ENCODE results near the gene ANKRD44.

DNA sequence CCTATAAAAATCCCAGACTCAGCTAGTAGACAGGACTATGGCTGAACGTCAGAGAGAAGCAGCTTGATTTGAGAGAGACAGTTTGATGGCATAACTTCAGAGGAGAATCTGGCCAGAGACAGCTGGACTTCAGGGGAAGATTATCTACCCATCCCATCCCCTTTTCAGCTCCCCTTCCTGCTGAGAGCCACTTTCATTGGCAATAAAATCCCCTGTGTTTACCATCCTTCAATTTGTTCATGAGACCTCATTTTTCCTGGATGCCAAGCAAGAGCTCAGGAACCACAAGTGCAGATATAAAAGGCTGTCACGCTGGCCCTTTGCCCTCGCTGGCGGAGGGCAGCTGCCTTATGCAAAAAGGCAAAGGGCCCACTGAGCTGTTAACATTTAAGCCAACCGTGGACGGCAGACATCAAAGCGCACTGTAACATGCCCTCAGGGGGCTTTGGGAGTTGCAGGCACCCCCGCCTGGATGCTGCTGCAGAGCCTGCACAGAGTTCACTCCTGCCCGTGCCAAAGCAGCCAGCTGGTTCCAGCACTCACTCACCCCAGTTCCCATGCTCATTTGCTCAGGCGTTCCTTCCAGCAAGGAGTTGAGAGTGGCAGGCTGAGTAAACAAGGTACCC is 219.7 kb downstream of the ANKRD44 start:
- TF ChIP-seq, protein P1, sequence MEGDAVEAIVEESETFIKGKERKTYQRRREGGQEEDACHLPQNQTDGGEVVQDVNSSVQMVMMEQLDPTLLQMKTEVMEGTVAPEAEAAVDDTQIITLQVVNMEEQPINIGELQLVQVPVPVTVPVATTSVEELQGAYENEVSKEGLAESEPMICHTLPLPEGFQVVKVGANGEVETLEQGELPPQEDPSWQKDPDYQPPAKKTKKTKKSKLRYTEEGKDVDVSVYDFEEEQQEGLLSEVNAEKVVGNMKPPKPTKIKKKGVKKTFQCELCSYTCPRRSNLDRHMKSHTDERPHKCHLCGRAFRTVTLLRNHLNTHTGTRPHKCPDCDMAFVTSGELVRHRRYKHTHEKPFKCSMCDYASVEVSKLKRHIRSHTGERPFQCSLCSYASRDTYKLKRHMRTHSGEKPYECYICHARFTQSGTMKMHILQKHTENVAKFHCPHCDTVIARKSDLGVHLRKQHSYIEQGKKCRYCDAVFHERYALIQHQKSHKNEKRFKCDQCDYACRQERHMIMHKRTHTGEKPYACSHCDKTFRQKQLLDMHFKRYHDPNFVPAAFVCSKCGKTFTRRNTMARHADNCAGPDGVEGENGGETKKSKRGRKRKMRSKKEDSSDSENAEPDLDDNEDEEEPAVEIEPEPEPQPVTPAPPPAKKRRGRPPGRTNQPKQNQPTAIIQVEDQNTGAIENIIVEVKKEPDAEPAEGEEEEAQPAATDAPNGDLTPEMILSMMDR (IDR thresholded peaks at IDR 0.05; ENCODE audit: low read depth, low read length, poor library complexity, severe bottlenecking): no peak
- no peak for TF ChIP-seq EZH2phosphoT487 (IDR thresholded peaks at IDR 0.05; ENCODE audit: borderline replicate concordance, low read length)

All from DOHH2 (cell line).